Measurements from ENCODE around the gene ATP13A2.
"Not testable (repeated sequence)": the region's sequence is repeated elsewhere in the genome, so short reads cannot be mapped to it uniquely, and the experiment has no call there.

The ATP13A2 gene

GRCh38 chr1:16967095-16967575, 44.6 kb downstream of the ATP13A2 start:
- H3K4me3 ChIP-seq = no peak overlapping the region
- DNase-seq = peak in 1 of 2 donors; percentile 80
- H3K4me1 ChIP-seq = peaks cover 0 to 32% (median 23%) of the 10 kb centered on the region in 4 donors
- peak overlapping the region; percentile 52 for H3K27ac ChIP-seq
- intact Hi-C loops (cut with DNase I; ENCODE audit: low total_unique reads) = no loop called here
- TF ChIP-seq CTCF (IDR thresholded peaks at IDR 0.05) = no peak
- no peaks in the 10 kb centered on the region for H3K27me3 ChIP-seq
- H3K36me3 ChIP-seq = peaks cover 15 to 62% (median 31%) of the 10 kb centered on the region in 3 donors
- no peaks in the 10 kb centered on the region for H3K9me3 ChIP-seq

GRCh38 chr1:16966282-16966681, 45.4 kb downstream of the ATP13A2 start:
- peaks cover 15 to 57% (median 31%) of the 10 kb centered on the region in 3 donors for H3K36me3 ChIP-seq
- no peak for TF ChIP-seq CTCF (IDR thresholded peaks at IDR 0.05)
- intact Hi-C loops (cut with DNase I; ENCODE audit: low total_unique reads) = no loop called here

GRCh38 chr1:16965486-16966067, 46.2 kb downstream of the ATP13A2 start:
- Histone ChIP-seq H3K4me3 (no peak overlapping the region), H3K36me3 (peaks cover 15 to 50% (median 31%) of the 10 kb centered on the region in 3 donors), H3K4me1 (peaks cover 0 to 32% (median 19%) of the 10 kb centered on the region in 4 donors), H3K9me3 (no peaks in the 10 kb centered on the region), H3K27ac (no peak overlapping the region), H3K27me3 (no peaks in the 10 kb centered on the region)
- no peak for TF ChIP-seq CTCF (IDR thresholded peaks at IDR 0.05)
- intact Hi-C loops (cut with DNase I; ENCODE audit: low total_unique reads) = no loop called here
- DNase-seq = no peak

More at GRCh38 chr1:16966282-16966681, 45.4 kb downstream of the ATP13A2 start:
- no peak for DNase-seq
- H3K4me1 ChIP-seq = peaks cover 0 to 28% (median 19%) of the 10 kb centered on the region in 4 donors
- peak overlapping the region in 1 of 2 donors; percentile 52 for H3K27ac ChIP-seq
- no peaks in the 10 kb centered on the region for H3K27me3 ChIP-seq
- no peaks in the 10 kb centered on the region for H3K9me3 ChIP-seq
- no peak overlapping the region for H3K4me3 ChIP-seq

GRCh38 chr1:16964169-16964568, 47.6 kb downstream of the ATP13A2 start:
- H3K27me3 ChIP-seq; H3K9me3 ChIP-seq; H3K4me3 ChIP-seq; intact Hi-C loops (cut with DNase I; ENCODE audit: low total_unique reads); DNase-seq; H3K27ac ChIP-seq: not testable (repeated sequence)
- H3K36me3 ChIP-seq = peaks cover 15 to 42% (median 31%) of the 10 kb centered on the region in 3 donors
- peaks cover 0 to 39% (median 22%) of the 10 kb centered on the region in 4 donors for H3K4me1 ChIP-seq

GRCh38 chr1:16961297-16962133, 50.2 kb downstream of the ATP13A2 start:
- intact Hi-C loops (cut with DNase I; ENCODE audit: low total_unique reads) = no loop called here

More at GRCh38 chr1:16961297-16962133, 50.2 kb downstream of the ATP13A2 start:
- peak overlapping the region; percentile 45 to 54 for H3K4me3 ChIP-seq
- H3K27ac ChIP-seq = peak overlapping the region; percentile 64 to 65
- H3K9me3 ChIP-seq = no peaks in the 10 kb centered on the region
- no peak for TF ChIP-seq CTCF (IDR thresholded peaks at IDR 0.05)
- no peaks in the 10 kb centered on the region for H3K27me3 ChIP-seq
- no peak for DNase-seq
- peaks cover 11 to 48% (median 19%) of the 10 kb centered on the region in 3 donors for H3K36me3 ChIP-seq
- peaks cover 0 to 26% (median 12%) of the 10 kb centered on the region in 4 donors for H3K4me1 ChIP-seq

Data from tibial artery (tissue), 4 donors.